Mesendoderm (in vitro differentiated cells): ENCODE measurements around the gene SLC9A4.

Source experiments
- DNase-seq: peaks from one replicate; pipeline ENCODE4 v3.0.0; 2013
- H2AK5ac ChIP-seq: 2 replicates; pipeline ENCODE4 v1.6.1; 2013; ENCODE audit warnings: low read length, inconsistent platforms
- H2BK120ac ChIP-seq: 2 replicates; pipeline ENCODE4 v1.6.1; 2013; ENCODE audit warnings: low read depth, mild to moderate bottlenecking, low read length, moderate library complexity, mixed read lengths
- H2BK15ac ChIP-seq: replicated peaks from 2 replicates; pipeline ENCODE4 v1.6.1; 2013; ENCODE audit warnings: low read depth, mild to moderate bottlenecking, moderate library complexity
- H2BK5ac ChIP-seq: 2 replicates; pipeline ENCODE4 v1.6.1; 2013; ENCODE audit warnings: low read length, inconsistent platforms
- H3K18ac ChIP-seq: 2 replicates; pipeline ENCODE4 v1.6.1; 2013; ENCODE audit warnings: mild to moderate bottlenecking, low read length, mixed read lengths
- H3K23ac ChIP-seq: one replicate; pipeline ENCODE4 v1.6.1; 2013; ENCODE audit warnings: low read length
- H3K27ac ChIP-seq: 2 replicates; pipeline ENCODE4 v1.5.1; 2013; ENCODE audit warnings: low read depth, mild to moderate bottlenecking, inconsistent platforms, low read length, moderate library complexity
- H3K27me3 ChIP-seq: 2 replicates; pipeline ENCODE4 v1.6.1; 2013; ENCODE audit warnings: low read length, control low read depth, mild to moderate bottlenecking, inconsistent platforms; ENCODE audit not compliant: insufficient read depth, poor library complexity
- H3K36me3 ChIP-seq: 2 replicates; pipeline ENCODE4 v1.6.1; 2013; ENCODE audit warnings: low read length, inconsistent platforms; ENCODE audit not compliant: control insufficient read depth, insufficient read depth
- H3K4ac ChIP-seq: one replicate; pipeline ENCODE4 v1.6.1; 2013; ENCODE audit warnings: low read depth, mild to moderate bottlenecking, low read length, moderate library complexity
- H3K4me1 ChIP-seq: 2 replicates; pipeline ENCODE4 v1.6.1; 2013; ENCODE audit warnings: low read depth, low read length, inconsistent platforms; ENCODE audit not compliant: control insufficient read depth
- H3K4me2 ChIP-seq: 2 replicates; pipeline ENCODE4 v1.6.1; 2013; ENCODE audit warnings: low read length
- H3K4me3 ChIP-seq: 2 replicates; pipeline ENCODE4 v1.5.1; 2013; ENCODE audit warnings: mild to moderate bottlenecking, low read length
- H3K56ac ChIP-seq: one replicate; pipeline ENCODE4 v1.6.1; 2013; ENCODE audit warnings: low read length
- H3K79me1 ChIP-seq: 2 replicates; pipeline ENCODE4 v1.6.1; 2013; ENCODE audit warnings: low read length, inconsistent platforms
- H3K79me2 ChIP-seq: 2 replicates; pipeline ENCODE4 v1.6.1; 2013; ENCODE audit warnings: mild to moderate bottlenecking, low read length; ENCODE audit not compliant: control insufficient read depth, insufficient read depth
- H3K9ac ChIP-seq: 2 replicates; pipeline ENCODE4 v1.6.1; 2013; ENCODE audit warnings: low read length, inconsistent platforms
- H4K5ac ChIP-seq: one replicate; pipeline ENCODE4 v1.6.1; 2013; ENCODE audit warnings: low read length
- H4K8ac ChIP-seq: one replicate; pipeline ENCODE4 v1.6.1; 2013; ENCODE audit warnings: low read depth, mild to moderate bottlenecking, control low read depth, low read length, moderate library complexity
- WGBS: extraction: QIAGEN DNeasy Blood & Tissue Kit; methylation state at CpG from one replicate; pipeline ENCODE4 v1.1.7; 2013; ENCODE audit warnings: low lambda C conversion rate, missing lambda C conversion rate; ENCODE audit not compliant: insufficient coverage; ENCODE audit errors: extremely low coverage; 5-methylcytosine and 5-hydroxymethylcytosine counted together

The SLC9A4 gene

DNA sequence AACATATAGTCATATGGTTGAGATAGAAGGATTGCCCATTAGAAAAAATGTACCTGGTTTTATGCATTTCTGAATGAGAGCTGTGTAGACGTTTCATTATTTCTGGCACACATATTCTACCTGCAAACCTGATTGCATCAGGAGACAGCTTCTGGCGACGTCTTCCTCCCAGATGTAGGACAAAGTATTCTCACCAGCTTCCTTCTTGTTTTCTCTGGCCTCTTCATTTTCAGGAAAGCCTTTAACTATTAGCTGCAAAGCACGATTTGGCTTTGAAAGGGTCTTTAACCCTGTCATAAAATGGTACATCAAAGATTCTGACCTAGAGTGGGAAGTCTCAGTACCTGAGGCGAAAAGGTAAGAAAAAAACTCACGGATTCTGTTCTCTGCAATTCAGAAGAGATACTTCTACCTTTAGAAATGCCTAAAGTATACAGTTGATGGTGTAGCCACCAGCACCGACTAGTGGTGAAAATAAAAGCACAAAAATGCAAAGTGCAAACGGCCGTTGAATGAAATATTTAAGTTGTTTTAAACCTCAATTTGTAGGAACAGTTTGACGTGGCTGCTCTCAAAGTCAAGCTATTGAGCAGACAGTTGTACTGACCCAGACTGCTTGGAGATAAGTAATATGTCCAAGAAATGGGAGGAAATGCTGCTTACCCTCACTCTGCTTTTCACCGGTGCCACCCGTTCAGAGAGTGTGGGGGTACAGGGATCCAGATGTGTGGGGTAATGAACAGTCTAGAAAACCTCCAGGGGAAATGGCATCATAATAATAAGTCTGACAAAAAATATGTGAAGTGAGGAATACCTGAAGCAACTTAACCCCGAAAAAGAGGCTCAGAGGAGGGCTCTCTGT lies 29.8 kb upstream of the SLC9A4 start:
- Histone ChIP-seq H3K9ac (no peak overlapping the region), H3K56ac (no peak overlapping the region), H4K8ac (no peak overlapping the region), H4K5ac (no peak overlapping the region), H3K27ac (no peak overlapping the region), H2BK120ac (no peak overlapping the region), H2BK5ac (no peak overlapping the region), H3K4me1 (no peaks in the 10 kb centered on the region), H2AK5ac (no peak overlapping the region), H3K4me3 (no peak overlapping the region), H3K18ac (no peak overlapping the region), H2BK15ac (no peak overlapping the region), H3K4me2 (no peak overlapping the region), H3K23ac (no peak overlapping the region), H3K79me2 (no peaks in the 10 kb centered on the region), H3K27me3 (no peaks in the 10 kb centered on the region), H3K4ac (no peak overlapping the region), H3K79me1 (no peaks in the 10 kb centered on the region), H3K36me3 (no peaks in the 10 kb centered on the region)
- peak; percentile 48 for DNase-seq
- no CpG with 5 or more reads among the region's 13 CpGs for WGBS

DNA sequence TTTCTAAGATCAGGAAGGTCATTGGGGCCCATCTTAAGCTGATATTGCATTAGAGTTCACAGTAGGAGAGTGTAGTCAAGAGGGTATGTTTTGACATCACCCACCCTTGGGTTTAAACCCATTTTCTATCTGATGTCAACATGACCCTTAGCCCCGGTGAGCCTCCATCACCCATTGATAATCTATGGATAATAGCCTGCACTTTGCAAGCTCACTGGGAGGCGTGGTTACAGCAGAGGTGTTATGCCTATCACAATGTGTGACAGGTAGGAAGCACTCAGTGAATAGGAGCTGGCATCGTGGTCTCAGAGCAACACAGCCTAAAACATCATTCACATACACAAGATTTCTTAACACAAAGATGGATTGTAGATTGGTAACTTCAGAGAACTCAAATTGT lies 28.8 kb upstream of the SLC9A4 start:
- Histone ChIP-seq H3K4me1 (no peaks in the 10 kb centered on the region), H3K36me3 (no peaks in the 10 kb centered on the region), H3K56ac (no peak overlapping the region), H3K4ac (no peak overlapping the region), H2AK5ac (no peak overlapping the region), H3K23ac (no peak overlapping the region), H2BK5ac (no peak overlapping the region), H2BK120ac (no peak overlapping the region), H3K27ac (no peak overlapping the region), H3K27me3 (no peaks in the 10 kb centered on the region), H3K79me2 (no peaks in the 10 kb centered on the region), H3K4me3 (no peak overlapping the region), H3K18ac (no peak overlapping the region), H3K79me1 (no peaks in the 10 kb centered on the region), H4K8ac (no peak overlapping the region), H3K4me2 (no peak overlapping the region), H4K5ac (no peak overlapping the region), H3K9ac (no peak overlapping the region), H2BK15ac (no peak overlapping the region)
- DNase-seq = no peak
- no CpG with 5 or more reads among the region's 3 CpGs for WGBS

DNA sequence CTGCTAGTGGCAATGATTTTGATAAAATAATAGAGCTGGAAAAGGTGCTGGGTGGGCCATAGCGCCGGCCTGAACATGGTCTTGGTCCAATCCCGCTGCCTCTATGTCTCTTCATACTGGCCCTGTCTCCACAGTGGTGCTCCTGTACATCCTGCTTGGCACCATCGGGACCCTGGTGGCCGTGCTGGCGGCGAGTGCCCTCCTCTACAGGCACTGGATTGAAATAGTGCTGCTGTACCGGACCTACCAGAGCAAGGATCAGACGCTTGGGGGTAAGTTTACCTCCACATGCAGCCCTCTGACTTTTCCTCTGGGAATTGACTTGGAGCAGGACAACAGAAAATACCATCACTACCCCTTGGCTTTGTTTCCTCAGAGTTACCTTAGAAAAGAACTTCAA lies 26.1 kb upstream of the SLC9A4 start:
- Histone ChIP-seq H3K56ac (no peak overlapping the region), H3K18ac (no peak overlapping the region), H3K27ac (no peak overlapping the region), H4K5ac (no peak overlapping the region), H3K4me3 (no peak overlapping the region), H2BK120ac (no peak overlapping the region), H2BK15ac (no peak overlapping the region), H2AK5ac (no peak overlapping the region), H3K23ac (no peak overlapping the region), H3K27me3 (no peaks in the 10 kb centered on the region), H3K4me1 (no peaks in the 10 kb centered on the region), H4K8ac (no peak overlapping the region), H3K79me1 (no peaks in the 10 kb centered on the region), H3K4me2 (no peak overlapping the region), H3K36me3 (no peaks in the 10 kb centered on the region), H3K79me2 (no peaks in the 10 kb centered on the region), H2BK5ac (no peak overlapping the region), H3K4ac (no peak overlapping the region), H3K9ac (no peak overlapping the region)
- no CpG with 5 or more reads among the region's 9 CpGs for WGBS
- DNase-seq = no peak

DNA sequence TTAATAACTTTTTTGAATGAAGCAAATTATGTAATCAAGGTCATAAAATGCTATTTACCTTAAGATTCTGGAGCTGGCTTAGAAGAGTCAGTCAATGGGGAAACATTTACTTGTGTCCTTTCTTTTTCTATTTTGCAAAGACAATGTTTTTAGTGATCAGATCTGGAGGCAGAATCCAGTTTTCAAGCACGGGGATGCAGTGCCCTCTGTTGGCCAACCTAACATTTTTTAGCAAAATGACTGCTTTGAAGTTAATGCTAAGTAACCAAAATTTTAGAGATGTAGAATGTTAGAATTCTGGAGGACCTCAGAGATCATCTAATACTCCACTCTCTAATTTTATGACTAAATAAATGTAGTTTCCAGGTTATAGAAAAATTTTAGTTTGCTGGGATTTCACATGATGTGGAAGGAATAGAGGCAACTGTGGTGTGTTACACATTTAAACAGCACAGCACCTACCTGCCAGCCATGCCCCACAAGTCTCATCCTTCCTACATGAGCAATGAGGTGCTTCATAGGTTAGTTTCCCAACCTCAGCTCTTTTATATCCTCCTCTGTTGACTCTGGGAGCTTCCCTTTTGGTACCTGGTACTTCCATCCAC lies 23.6 kb upstream of the SLC9A4 start:
- Histone ChIP-seq H4K5ac (no peak overlapping the region), H3K4me3 (no peak overlapping the region), H3K23ac (no peak overlapping the region), H3K4me1 (no peaks in the 10 kb centered on the region), H3K27ac (no peak overlapping the region), H4K8ac (no peak overlapping the region), H3K27me3 (no peaks in the 10 kb centered on the region), H2AK5ac (no peak overlapping the region), H2BK15ac (no peak overlapping the region), H3K18ac (no peak overlapping the region), H2BK120ac (no peak overlapping the region), H3K4ac (no peak overlapping the region), H3K79me2 (no peaks in the 10 kb centered on the region), H3K56ac (no peak overlapping the region), H3K36me3 (no peaks in the 10 kb centered on the region), H3K4me2 (no peak overlapping the region), H3K9ac (no peak overlapping the region), H2BK5ac (no peak overlapping the region), H3K79me1 (no peaks in the 10 kb centered on the region)
- DNase-seq = peak; percentile 39
- no CpG with 5 or more reads among the region's 1 CpG for WGBS

DNA sequence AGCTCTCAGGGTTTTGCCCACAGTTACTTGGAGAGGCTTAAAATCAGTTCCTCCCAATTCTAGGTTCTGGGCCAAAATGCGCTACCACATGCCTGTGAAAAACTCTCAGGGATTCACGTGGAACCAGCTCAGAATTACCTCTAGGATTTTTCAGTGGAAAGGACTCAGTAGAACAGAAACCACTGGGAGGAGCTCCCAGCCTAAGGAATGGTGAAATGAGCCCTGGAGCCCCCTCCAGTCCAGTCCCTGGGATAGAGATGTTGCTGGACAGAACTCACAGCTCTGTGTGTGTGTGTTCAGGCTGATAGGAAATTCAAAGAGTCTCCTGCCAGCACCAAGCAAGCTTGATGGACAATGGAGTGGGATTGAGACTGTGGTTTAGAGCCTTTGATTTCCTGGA lies 21.1 kb upstream of the SLC9A4 start:
- Histone ChIP-seq H3K56ac (no peak overlapping the region), H3K4me1 (no peaks in the 10 kb centered on the region), H4K8ac (no peak overlapping the region), H2BK15ac (no peak overlapping the region), H2BK120ac (no peak overlapping the region), H3K4me3 (no peak overlapping the region), H3K79me1 (no peaks in the 10 kb centered on the region), H3K23ac (no peak overlapping the region), H3K4ac (no peak overlapping the region), H2AK5ac (no peak overlapping the region), H3K27ac (no peak overlapping the region), H4K5ac (no peak overlapping the region), H3K36me3 (no peaks in the 10 kb centered on the region), H3K9ac (no peak overlapping the region), H3K18ac (no peak overlapping the region), H3K27me3 (no peaks in the 10 kb centered on the region), H3K4me2 (no peak overlapping the region), H3K79me2 (no peaks in the 10 kb centered on the region), H2BK5ac (no peak overlapping the region)
- no CpG with 5 or more reads among the region's 2 CpGs for whole genome bisulfite sequencing
- DNase-seq = peak; percentile 6
